Fibroblast of pulmonary artery (primary cell): ENCODE data around the gene KNL1.

ENCODE experiments used
- DNase-seq: peaks from one replicate; pipeline ENCODE4 v3.0.0-alpha.2; 2010; ENCODE audit warnings: low read depth
- H3K4me3 ChIP-seq: replicated peaks from 2 replicates; pipeline ENCODE4 v1.5.1; 2011; ENCODE audit warnings: low read depth, mild to moderate bottlenecking, control low read depth, low read length, moderate library complexity
- TF ChIP-seq, protein P1 (sequence below): IDR thresholded peaks from 2 replicates; pipeline ENCODE4 v1.5.1; 2011; ENCODE audit warnings: mild to moderate bottlenecking, control low read depth, low read length, inconsistent platforms; ENCODE audit errors: missing control alignments

The KNL1 gene

DNA sequence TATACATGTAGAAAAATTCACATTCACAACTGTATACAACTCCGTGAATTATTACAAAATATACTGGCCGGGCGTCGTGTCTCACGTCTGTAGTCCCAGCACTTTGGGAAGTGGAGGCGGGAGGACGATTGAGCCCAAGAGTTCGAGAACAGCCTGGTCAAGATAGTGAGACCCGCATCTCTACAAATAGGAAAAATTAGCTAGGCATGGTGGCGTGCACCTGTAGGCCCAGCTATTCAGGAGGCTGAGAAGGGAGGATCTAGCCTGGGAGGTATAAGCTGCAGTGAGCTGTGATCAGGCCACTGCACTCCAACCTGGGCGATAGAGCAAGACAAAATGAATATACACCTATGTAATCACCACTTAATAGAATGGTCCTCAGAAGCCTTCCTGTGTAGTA is 102.2 kb downstream of the KNL1 start:
- TF ChIP-seq, protein P1, sequence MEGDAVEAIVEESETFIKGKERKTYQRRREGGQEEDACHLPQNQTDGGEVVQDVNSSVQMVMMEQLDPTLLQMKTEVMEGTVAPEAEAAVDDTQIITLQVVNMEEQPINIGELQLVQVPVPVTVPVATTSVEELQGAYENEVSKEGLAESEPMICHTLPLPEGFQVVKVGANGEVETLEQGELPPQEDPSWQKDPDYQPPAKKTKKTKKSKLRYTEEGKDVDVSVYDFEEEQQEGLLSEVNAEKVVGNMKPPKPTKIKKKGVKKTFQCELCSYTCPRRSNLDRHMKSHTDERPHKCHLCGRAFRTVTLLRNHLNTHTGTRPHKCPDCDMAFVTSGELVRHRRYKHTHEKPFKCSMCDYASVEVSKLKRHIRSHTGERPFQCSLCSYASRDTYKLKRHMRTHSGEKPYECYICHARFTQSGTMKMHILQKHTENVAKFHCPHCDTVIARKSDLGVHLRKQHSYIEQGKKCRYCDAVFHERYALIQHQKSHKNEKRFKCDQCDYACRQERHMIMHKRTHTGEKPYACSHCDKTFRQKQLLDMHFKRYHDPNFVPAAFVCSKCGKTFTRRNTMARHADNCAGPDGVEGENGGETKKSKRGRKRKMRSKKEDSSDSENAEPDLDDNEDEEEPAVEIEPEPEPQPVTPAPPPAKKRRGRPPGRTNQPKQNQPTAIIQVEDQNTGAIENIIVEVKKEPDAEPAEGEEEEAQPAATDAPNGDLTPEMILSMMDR, result no peak
- peak overlapping the region; percentile 97 for H3K4me3 ChIP-seq
- no peak for DNase-seq

DNA sequence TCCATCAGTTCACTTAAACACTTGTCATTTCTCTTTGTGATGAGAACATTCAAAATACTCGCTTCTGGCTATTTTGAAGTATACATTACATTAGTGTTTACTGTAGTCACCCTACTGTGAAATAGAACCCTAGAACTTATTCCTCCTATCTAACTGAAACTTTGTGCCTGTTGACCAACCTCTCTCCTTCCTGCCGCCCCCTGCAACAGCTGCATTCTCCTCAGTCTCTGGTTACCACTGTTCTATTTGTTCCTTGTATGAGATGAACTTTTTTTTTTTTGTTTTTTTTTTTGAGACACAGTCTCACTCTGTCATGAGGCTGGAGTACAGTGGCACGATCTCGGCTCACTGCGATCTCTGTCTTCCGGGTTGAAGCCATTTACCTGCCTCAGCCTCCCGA is 103.9 kb downstream of the KNL1 start:
- DNase-seq, result no peak
- TF ChIP-seq, protein P1, result no peak
- H3K4me3 ChIP-seq, result no peak overlapping the region

DNA sequence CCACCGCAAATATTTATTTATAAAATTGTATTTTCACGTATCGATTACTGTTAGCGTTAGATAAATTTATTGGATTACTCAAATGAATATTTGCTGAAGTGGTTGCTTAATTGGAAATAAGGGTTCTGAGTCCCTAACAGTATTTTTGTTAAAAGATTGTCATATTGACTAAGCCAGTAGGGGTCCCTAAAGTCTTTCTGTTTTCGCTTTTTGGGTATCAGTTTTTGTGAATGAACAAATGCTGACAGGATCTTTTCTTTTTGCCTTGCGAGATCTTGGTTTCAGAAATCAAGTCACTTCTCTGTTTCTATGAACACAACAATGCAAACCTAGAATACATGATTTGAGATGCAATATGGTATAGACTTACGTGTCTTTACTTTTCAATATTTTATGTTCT is 108.0 kb downstream of the KNL1 start:
- TF ChIP-seq, protein P1, result peak; percentile 35
- no peak overlapping the region for H3K4me3 ChIP-seq
- peak; percentile 46 for DNase-seq

DNA sequence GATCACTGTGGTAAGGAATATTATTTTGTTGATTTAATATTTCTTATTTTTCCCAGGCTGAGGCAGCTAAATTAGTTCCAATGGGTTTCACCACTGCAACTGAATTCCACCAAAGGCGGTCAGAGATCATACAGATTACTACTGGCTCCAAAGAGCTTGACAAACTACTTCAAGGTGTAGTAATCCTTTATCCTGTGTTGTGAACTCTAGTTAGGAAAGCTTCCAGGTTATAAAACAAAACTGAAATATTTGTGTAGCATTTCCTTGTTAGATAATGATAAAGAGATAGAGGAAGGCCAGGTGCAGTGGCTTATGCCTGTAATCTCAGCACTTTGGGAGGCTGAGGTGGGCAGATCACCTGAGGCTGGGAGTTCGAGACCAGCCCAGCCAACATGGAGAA is 112.1 kb downstream of the KNL1 start:
- no peak overlapping the region for H3K4me3 ChIP-seq
- TF ChIP-seq, protein P1, result no peak
- DNase-seq, result no peak
